ENCODE measurements around the gene TRMT112. TPM values are rescaled to one million over a fixed set of nuclear protein-coding genes. Genes with fewer than 3 reads are reported as not detected.

TRMT112 gene
- total and polyA plus RNA-seq, 8 donors, result 50.8 to 337 (median 160) TPM

DNA sequence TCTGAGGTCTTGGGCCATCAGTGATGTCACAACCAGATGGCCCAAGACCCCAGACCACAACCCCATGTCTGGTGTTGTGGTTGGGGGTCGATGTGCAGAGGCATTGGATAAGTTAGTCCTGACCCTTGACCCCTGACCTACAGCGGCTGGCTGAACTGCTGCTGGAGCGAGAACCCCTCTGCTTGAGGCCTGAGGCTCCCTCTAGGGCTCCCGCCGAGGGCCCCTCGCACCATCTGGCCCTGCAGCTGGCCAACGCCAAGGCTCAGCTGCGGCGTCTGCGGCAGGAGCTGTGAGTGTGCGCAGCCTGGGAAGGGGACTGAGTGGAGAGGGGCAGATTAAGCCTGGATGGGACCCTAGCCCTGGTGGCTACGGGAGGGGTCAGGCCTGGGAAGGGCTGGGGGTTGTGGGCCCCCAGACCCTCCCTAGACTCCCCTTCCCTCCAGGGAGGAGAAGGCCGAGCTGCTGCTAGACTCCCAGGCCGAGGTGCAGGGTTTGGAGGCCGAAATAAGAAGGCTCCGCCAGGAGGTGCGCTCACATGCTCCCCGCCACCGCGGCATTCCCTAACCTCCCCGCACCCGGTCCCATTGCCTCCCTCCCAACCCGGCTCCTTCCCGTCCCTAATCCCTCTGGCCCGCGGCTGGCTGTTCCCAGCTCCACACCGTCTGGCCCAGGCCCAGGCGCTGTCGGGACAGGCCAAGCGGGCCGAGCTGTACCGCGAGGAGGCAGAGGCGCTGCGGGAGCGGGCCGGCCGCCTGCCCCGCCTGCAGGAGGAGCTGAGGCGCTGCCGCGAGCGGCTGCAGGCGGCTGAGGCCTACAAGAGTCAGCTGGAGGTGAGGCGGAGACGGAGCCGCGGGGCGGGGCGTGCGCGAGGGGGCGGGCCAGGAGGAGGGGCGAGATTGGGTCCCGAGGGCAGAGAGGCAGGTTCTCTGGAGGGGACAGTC, 24.8 kb upstream of the TRMT112 start:
- 16 to 38% (median 19%) methylated on average over 22 to 55 of the region's 55 CpGs for WGBS, 5 donors
- TF ChIP-seq POLR2AphosphoS5 (IDR thresholded peaks at IDR 0.05), result peak; percentile 51 to 82 (median 76)
- TF ChIP-seq, protein P1, sequence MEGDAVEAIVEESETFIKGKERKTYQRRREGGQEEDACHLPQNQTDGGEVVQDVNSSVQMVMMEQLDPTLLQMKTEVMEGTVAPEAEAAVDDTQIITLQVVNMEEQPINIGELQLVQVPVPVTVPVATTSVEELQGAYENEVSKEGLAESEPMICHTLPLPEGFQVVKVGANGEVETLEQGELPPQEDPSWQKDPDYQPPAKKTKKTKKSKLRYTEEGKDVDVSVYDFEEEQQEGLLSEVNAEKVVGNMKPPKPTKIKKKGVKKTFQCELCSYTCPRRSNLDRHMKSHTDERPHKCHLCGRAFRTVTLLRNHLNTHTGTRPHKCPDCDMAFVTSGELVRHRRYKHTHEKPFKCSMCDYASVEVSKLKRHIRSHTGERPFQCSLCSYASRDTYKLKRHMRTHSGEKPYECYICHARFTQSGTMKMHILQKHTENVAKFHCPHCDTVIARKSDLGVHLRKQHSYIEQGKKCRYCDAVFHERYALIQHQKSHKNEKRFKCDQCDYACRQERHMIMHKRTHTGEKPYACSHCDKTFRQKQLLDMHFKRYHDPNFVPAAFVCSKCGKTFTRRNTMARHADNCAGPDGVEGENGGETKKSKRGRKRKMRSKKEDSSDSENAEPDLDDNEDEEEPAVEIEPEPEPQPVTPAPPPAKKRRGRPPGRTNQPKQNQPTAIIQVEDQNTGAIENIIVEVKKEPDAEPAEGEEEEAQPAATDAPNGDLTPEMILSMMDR (IDR thresholded peaks at IDR 0.05), result peak in 5 of 7 experiments; percentile 37 to 66 (median 50)
- TF ChIP-seq EP300 (IDR thresholded peaks at IDR 0.05), result no peak
- TF ChIP-seq POLR2A (IDR thresholded peaks at IDR 0.05), result peak in 1 of 4 donors; percentile 23
- H3K27ac ChIP-seq, result peak overlapping the region; percentile 75 to 81 (median 77)
- peak overlapping the region; percentile 30 to 44 (median 34) for H3K4me3 ChIP-seq
- DNase-seq, result peak; percentile 96
- peaks cover 13 to 45% (median 32%) of the 10 kb centered on the region in 4 donors for H3K4me1 ChIP-seq
- H3K9me3 ChIP-seq, result no peaks in the 10 kb centered on the region
- H3K27me3 ChIP-seq, result no peaks in the 10 kb centered on the region
- intact Hi-C loops (cut with DNase I; ENCODE audit: low total_unique reads), result no loop called here
- H3K36me3 ChIP-seq, result peaks cover 0 to 14% (median 0%) of the 10 kb centered on the region in 4 donors

DNA sequence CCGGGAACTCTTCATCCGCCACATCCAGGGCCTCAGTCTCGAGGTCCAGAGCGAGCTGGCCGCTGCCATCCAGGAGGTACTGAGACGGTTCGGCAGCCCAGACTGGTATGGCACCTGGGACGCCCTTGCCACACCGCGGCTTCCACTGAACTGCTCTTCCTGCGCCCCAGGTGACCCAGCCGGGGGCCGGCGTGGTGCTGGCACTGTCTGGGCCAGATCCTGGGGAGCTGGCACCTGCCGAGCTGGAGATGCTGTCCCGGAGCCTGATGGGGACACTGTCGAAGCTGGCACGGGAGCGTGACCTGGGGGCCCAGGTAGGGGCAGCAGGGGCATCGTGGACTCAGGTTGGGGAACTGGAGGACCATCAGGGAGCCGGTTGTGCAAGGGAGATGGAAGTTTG, 24.1 kb upstream of the TRMT112 start:
- WGBS, 5 donors, result 75 to 85% (median 79%) methylated on average over 4 to 21 of the region's 21 CpGs
- H3K4me3 ChIP-seq, result peak overlapping the region in 2 of 4 donors; percentile 43 to 47

DNA sequence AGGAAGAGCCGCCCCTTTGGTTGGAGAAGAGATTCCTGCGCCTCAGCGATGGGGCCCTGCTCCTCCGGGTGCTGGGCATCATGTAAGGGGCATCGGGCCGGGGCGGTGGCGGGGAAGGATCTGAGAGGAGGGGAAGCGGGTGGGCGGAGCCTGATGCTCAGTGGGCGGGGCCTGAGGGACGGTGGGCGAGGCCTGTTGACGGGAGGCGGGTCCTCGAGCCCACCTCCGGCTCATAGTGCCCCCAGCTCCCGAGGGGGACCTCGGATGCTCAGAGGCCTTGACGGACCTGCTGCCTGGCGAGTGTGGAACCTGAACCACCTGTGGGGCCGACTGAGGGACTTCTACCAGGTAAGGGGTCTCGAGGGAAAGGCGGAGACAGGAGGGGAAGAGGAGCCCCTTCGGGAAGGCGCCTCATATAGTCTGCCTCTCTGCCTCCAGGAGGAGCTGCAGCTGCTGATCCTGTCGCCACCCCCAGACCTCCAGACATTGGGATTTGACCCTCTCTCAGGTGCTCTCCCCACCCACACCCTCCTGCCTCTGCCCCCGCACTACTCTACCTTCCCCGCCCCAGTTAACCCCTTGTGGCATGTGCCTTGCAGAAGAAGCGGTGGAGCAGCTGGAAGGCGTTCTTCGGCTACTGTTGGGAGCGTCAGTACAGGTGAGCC, 23.4 kb upstream of the TRMT112 start:
- whole genome bisulfite sequencing, 5 donors, result 32 to 48% (median 40%) methylated on average over 20 to 33 of the region's 33 CpGs
- Histone ChIP-seq H3K27ac (peak overlapping the region in 3 of 5 donors; percentile 18 to 82 (median 65)), H3K27me3 (no peaks in the 10 kb centered on the region), H3K36me3 (peaks cover 0 to 14% (median 0%) of the 10 kb centered on the region in 4 donors), H3K4me3 (peak overlapping the region; percentile 26 to 47 (median 39)), H3K9me3 (no peaks in the 10 kb centered on the region), H3K4me1 (peaks cover 13 to 41% (median 31%) of the 10 kb centered on the region in 4 donors)
- peak; percentile 61 to 67 for DNase-seq
- intact Hi-C loops (cut with DNase I; ENCODE audit: low total_unique reads), result no loop called here
- TF ChIP-seq POLR2AphosphoS5 (IDR thresholded peaks at IDR 0.05) (no peak), POLR2A (IDR thresholded peaks at IDR 0.05) (no peak), EP300 (IDR thresholded peaks at IDR 0.05) (no peak)
- TF ChIP-seq, protein P1 (IDR thresholded peaks at IDR 0.05), result no peak

More for the DNA sequence above, 24.1 kb upstream of the TRMT112 start:
- intact Hi-C loops (cut with DNase I; ENCODE audit: low total_unique reads), result no loop called here
- Histone ChIP-seq H3K4me1 (peaks cover 13 to 41% (median 31%) of the 10 kb centered on the region in 4 donors), H3K27me3 (no peaks in the 10 kb centered on the region), H3K27ac (peak overlapping the region in 2 of 5 donors; percentile 75 to 80), H3K9me3 (no peaks in the 10 kb centered on the region), H3K36me3 (peaks cover 0 to 14% (median 0%) of the 10 kb centered on the region in 4 donors)
- TF ChIP-seq EP300 (IDR thresholded peaks at IDR 0.05), result no peak
- DNase-seq, result no peak

DNA sequence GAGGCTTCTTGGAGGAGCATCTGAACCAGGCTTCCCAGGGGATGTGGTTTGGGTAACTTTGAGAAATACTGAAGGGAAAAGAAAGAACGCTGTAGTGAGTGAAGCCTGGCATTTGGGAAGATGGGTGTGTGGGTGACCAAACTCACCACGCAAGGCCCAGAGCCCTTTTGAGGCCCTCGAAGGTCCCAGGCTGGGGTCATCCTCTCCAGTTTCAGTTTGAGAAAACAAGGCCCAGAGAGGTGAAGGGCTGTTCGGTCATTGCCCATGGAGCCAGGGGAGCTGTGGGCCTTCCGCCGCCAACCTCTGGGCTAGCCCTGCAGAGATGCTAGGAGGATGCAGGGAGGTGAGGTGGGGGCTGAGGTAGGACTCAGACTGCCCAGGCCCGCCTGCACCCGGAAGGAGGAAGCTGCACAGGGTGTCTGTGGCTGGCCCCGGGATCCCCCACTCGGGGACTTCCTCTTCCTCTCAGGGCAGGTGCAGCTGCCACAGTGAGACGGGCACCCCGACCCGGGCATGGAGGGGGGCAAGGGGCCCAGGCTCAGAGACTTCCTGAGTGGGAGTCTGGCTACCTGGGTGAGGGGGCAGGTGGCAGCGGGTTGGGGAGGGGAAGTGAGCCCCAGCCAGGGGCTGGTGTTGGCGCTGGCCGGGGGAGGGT, 22.5 kb upstream of the TRMT112 start, which contains the start of gene CCDC88B:
TSS of gene CCDC88B (plus strand) at position 451 of the 655 bp plus-strand sequence. CDS start at position 514, 63 bp downstream.
- Histone ChIP-seq H3K4me1 (peaks cover 13 to 49% (median 31%) of the 10 kb centered on the region in 4 donors), H3K4me3 (peak within 1 kb of the TSS; percentile 26 to 47 (median 39)), H3K36me3 (peaks cover 0 to 12% (median 0%) of the 10 kb centered on the region in 4 donors), H3K9me3 (no peaks in the 10 kb centered on the region), H3K27ac (peak within 1 kb of the TSS; percentile 18 to 82 (median 47)), H3K27me3 (no peaks in the 10 kb centered on the region)
- intact Hi-C loops (cut with DNase I; ENCODE audit: low total_unique reads), result no loop called here
- WGBS, 5 donors, result 63 to 75% (median 69%) methylated on average over 15 to 16 of the region's 16 CpGs
- peak; percentile 66 to 74 for DNase-seq
- TF ChIP-seq, protein P1 (IDR thresholded peaks at IDR 0.05), result no peak
- no peak for TF ChIP-seq POLR2A (IDR thresholded peaks at IDR 0.05)
- no peak for TF ChIP-seq POLR2AphosphoS5 (IDR thresholded peaks at IDR 0.05)
- TF ChIP-seq EP300 (IDR thresholded peaks at IDR 0.05), result no peak

All from stomach (tissue), 9 donors.